Activated CD4-positive, alpha-beta memory T cell treated with anti-CD3 and anti-CD28 coated beads, Interleukin-2, amount 10 ng/mL, durations not matched to agents 7 days and 5 days (primary cell): ENCODE results near the gene ZNF143. TPM values are rescaled to one million over a fixed set of nuclear protein-coding genes. Genes with fewer than 3 reads are reported as not detected.

Experiments
- CTCF ChIA-PET: fragments of 350-600 bp; sonication (Branson Sonifier 250); formaldehyde crosslinking; loops from one replicate; lab custom pipeline; 2021; ENCODE audit warnings: antibody characterized with exemption, inconsistent platforms; lab: Charles Lee
- POLR2A ChIA-PET: fragments of 350-600 bp; sonication (Branson Sonifier 250); formaldehyde crosslinking; loops from one replicate; lab custom pipeline; 2021; ENCODE audit warnings: antibody characterized with exemption; lab: Charles Lee
- DNase-seq: peaks from one replicate; pipeline ENCODE4 v3.0.0-alpha.2; 2020
- H3K27ac Mint-ChIP-seq: one replicate; pipeline ENCODE4 v1.8.0; 2021; ENCODE audit warnings: mild to moderate bottlenecking, mixed read lengths
- H3K27me3 Mint-ChIP-seq: one replicate; pipeline ENCODE4 v1.8.0; 2021; ENCODE audit warnings: mixed read lengths
- H3K36me3 Mint-ChIP-seq: one replicate; pipeline ENCODE4 v1.8.0; 2021; ENCODE audit warnings: low read depth, mixed read lengths
- H3K4me1 Mint-ChIP-seq: one replicate; pipeline ENCODE4 v1.8.0; 2021; ENCODE audit warnings: mixed read lengths
- H3K4me3 Mint-ChIP-seq: one replicate; pipeline ENCODE4 v1.8.0; 2021; ENCODE audit warnings: mild to moderate bottlenecking, mixed read lengths
- H3K9me3 Mint-ChIP-seq: one replicate; pipeline ENCODE4 v1.8.0; 2021; ENCODE audit warnings: mixed read lengths
- total RNA-seq, 2 experiments: library from RNA; stranded (reverse); gene quantifications; one replicate each; pipeline ENCODE4 v1.2.3, GENCODE V29; 2021

The ZNF143 gene
- total RNA-seq, 2 experiments from 2014 or later: 43.5 to 45.5 TPM

GRCh38 chr11:9573775-9574621 lies 113.2 kb downstream of the ZNF143 start:
- POLR2A ChIA-PET: interaction anchor here (0.7 to 6.0 kb wide), 26 partner anchors 9 to 1234 kb away, joined by 3 to 85 read pairs (median 8); partner anchors contain the start of genes EIF4G2, IPO7, RNF141 and RPL27A
- H3K27me3 Mint-ChIP-seq: peaks cover 2% of the 10 kb centered on the region
- H3K27ac Mint-ChIP-seq: peak overlapping the region; percentile 83
- no peaks in the 10 kb centered on the region for H3K9me3 Mint-ChIP-seq
- CTCF ChIA-PET: interaction anchor here (0.9 to 2.3 kb wide), 8 partner anchors 8 to 185 kb away, joined by 3 to 15 read pairs (median 7); no protein-coding TSS in a partner anchor
- H3K4me3 Mint-ChIP-seq: peak overlapping the region; percentile 98
- H3K36me3 Mint-ChIP-seq: peaks cover 41% of the 10 kb centered on the region
- H3K4me1 Mint-ChIP-seq: peaks cover 38% of the 10 kb centered on the region
- no peak for DNase-seq

GRCh38 chr11:9574622-9575259 lies 113.9 kb downstream of the ZNF143 start:
- no peaks in the 10 kb centered on the region for H3K9me3 Mint-ChIP-seq
- H3K4me1 Mint-ChIP-seq: peaks cover 39% of the 10 kb centered on the region
- CTCF ChIA-PET: interaction anchor here (0.9 to 3.6 kb wide), 7 partner anchors 10 to 416 kb away, joined by 3 to 35 read pairs (median 8); no protein-coding TSS in a partner anchor
- H3K27me3 Mint-ChIP-seq: no peaks in the 10 kb centered on the region
- peak; percentile 42 for DNase-seq
- POLR2A ChIA-PET: interaction anchor here (0.8 to 6.0 kb wide), 21 partner anchors 8 to 966 kb away, joined by 3 to 85 read pairs (median 8); partner anchors contain the start of genes IPO7, RNF141, RPL27A and TMEM9B
- peak overlapping the region; percentile 98 for H3K4me3 Mint-ChIP-seq
- H3K36me3 Mint-ChIP-seq: peaks cover 48% of the 10 kb centered on the region
- H3K27ac Mint-ChIP-seq: peak overlapping the region; percentile 83

GRCh38 chr11:9575260-9576240 lies 114.7 kb downstream of the ZNF143 start:
- Mint-ChIP-seq H3K36me3 (peaks cover 52% of the 10 kb centered on the region), H3K27me3 (no peaks in the 10 kb centered on the region), H3K27ac (peak overlapping the region; percentile 83), H3K9me3 (no peaks in the 10 kb centered on the region), H3K4me1 (peaks cover 37% of the 10 kb centered on the region), H3K4me3 (peak overlapping the region; percentile 98)
- CTCF ChIA-PET: interaction anchor here (0.8 to 3.6 kb wide), 11 partner anchors 9 to 417 kb away, joined by 3 to 43 read pairs (median 4); no protein-coding TSS in a partner anchor
- POLR2A ChIA-PET: interaction anchor here (0.7 to 6.0 kb wide), 14 partner anchors 9 to 893 kb away, joined by 3 to 85 read pairs (median 9); partner anchors contain the start of genes IPO7, RPL27A, TMEM9B and TRIM66
- DNase-seq: peak; percentile 28

- DNase-seq: no peak
- Mint-ChIP-seq H3K27me3 (no peaks in the 10 kb centered on the region), H3K4me3 (peak overlapping the region; percentile 98), H3K36me3 (peaks cover 64% of the 10 kb centered on the region), H3K9me3 (no peaks in the 10 kb centered on the region), H3K4me1 (peaks cover 47% of the 10 kb centered on the region), H3K27ac (peak overlapping the region; percentile 83)
- CTCF ChIA-PET: interaction anchor here (0.8 to 3.6 kb wide), 13 partner anchors 8 to 171 kb away, joined by 3 to 43 read pairs (median 5); no protein-coding TSS in a partner anchor
- POLR2A ChIA-PET: interaction anchor here (1.0 to 6.0 kb wide), 12 partner anchors 8 to 1231 kb away, joined by 3 to 85 read pairs (median 10); partner anchors contain the start of genes IPO7, RPL27A, TRIM66 and ZNF143
Measured at GRCh38 chr11:9576701-9577381, 116.0 kb downstream of the ZNF143 start.

- ChIA-PET CTCF (interaction anchor here (1.0 to 3.6 kb wide), 7 partner anchors 9 to 170 kb away, joined by 3 to 43 read pairs (median 10); no protein-coding TSS in a partner anchor), POLR2A (interaction anchor here (1.2 to 6.0 kb wide), 9 partner anchors 11 to 895 kb away, joined by 3 to 85 read pairs (median 19); partner anchors contain the start of genes IPO7, RPL27A, TRIM66 and ZNF143)
- Mint-ChIP-seq H3K4me1 (peaks cover 47% of the 10 kb centered on the region), H3K9me3 (no peaks in the 10 kb centered on the region), H3K27ac (peak overlapping the region; percentile 83), H3K4me3 (peak overlapping the region; percentile 98), H3K27me3 (no peaks in the 10 kb centered on the region), H3K36me3 (peaks cover 72% of the 10 kb centered on the region)
- DNase-seq: no peak
Measured at GRCh38 chr11:9577556-9577955, 116.7 kb downstream of the ZNF143 start.

Other genes starting within 250 kb of the ZNF143 start
- 10 to 100 TPM; 11.6 to 13.7 TPM for gene DENND5A, start 195.7 kb upstream of the ZNF143 start, total RNA-seq
- gene TMEM41B, start 146.4 kb upstream of the ZNF143 start, total RNA-seq: 10 to 100 TPM; 43.3 to 49.0 TPM
- 10 to 100 TPM; 87.4 to 95.7 TPM for gene IPO7, start 76.4 kb upstream of the ZNF143 start, total RNA-seq
- gene WEE1, start 112.7 kb downstream of the ZNF143 start, total RNA-seq: 10 to 100 TPM; 62.8 to 64.1 TPM
- gene SWAP70, start 203.1 kb downstream of the ZNF143 start, total RNA-seq: 1 to 10 TPM; 8.6 to 9.1 TPM